Skeletal muscle satellite cell (primary cell): ENCODE measurements around the gene KHDRBS1. TPM values are rescaled to one million over a fixed set of nuclear protein-coding genes. Genes with fewer than 3 reads are reported as not detected.

Experiments
- small RNA-seq: library from RNA; depleted of rRNA; stranded (forward); fragments of <200 nt; gene quantifications from one replicate; pipeline ENCODE3, GENCODE V24; 2012

Gene KHDRBS1

Small RNAs within 50 kb of the gene (small RNA-seq; reads per million reads assigned to genes)
- gene MIR5585 = not detected
- not detected for gene RF00017
